GM12878 (cell line): ENCODE results near the gene ENTPD3.

Experiments
- CBX5 ChIP-seq: sonication (generic); IDR thresholded peaks from 2 replicates; pipeline ENCODE4 v1.6.1; 2016; ENCODE audit warnings: low read depth, moderate library complexity, mild to moderate bottlenecking, inconsistent platforms
- CEBPB ChIP-seq, 2 experiments: fragments of 150-350 bp in 1 of 2; IDR thresholded peaks; 2 replicates each; pipeline ENCODE4 v1.6.1; 2012 to 2014; ENCODE audit warnings: low read depth in 2 of 2, low read length in 2 of 2, borderline replicate concordance in 1 of 2, inconsistent platforms in 1 of 2
- EZH2 ChIP-seq: IDR thresholded peaks from 2 replicates; pipeline ENCODE4 v1.6.1; 2012; ENCODE audit warnings: low read depth, mild to moderate bottlenecking, control low read depth, inconsistent platforms, low read length, borderline replicate concordance; ENCODE audit not compliant: control insufficient read depth
- HDGF ChIP-seq: fragments of 450-650 bp; IDR thresholded peaks from 2 replicates; pipeline ENCODE4 v1.6.1; 2016; ENCODE audit warnings: antibody characterized with exemption
- MAX ChIP-seq: IDR thresholded peaks from 2 replicates; pipeline ENCODE4 v1.6.1; 2012; ENCODE audit warnings: low read depth, low read length, improper control_type of control experiment
- NR2F1 ChIP-seq: fragments of 450-650 bp; conservative IDR thresholded peaks from 2 replicates; pipeline ENCODE4 v1.6.1; 2017; ENCODE audit warnings: mild to moderate bottlenecking
- POLR2A ChIP-seq: IDR thresholded peaks from 2 replicates; pipeline ENCODE4 v1.6.1; 2011; ENCODE audit warnings: low read depth, mild to moderate bottlenecking, low read length
- RAD51 ChIP-seq: fragments of 450-650 bp; IDR thresholded peaks from 2 replicates; pipeline ENCODE4 v1.6.1; 2016; ENCODE audit warnings: moderate library complexity, mild to moderate bottlenecking, inconsistent platforms
- ZBTB11 ChIP-seq: fragments of 450-650 bp; formaldehyde crosslinking; IDR thresholded peaks from 2 replicates; pipeline ENCODE4 v1.5.0; 2022; ENCODE audit warnings: mild to moderate bottlenecking, missing genetic modification characterization

GRCh38 chr3:40453933-40454332 is 66.9 kb downstream of the ENTPD3 start:
- TF ChIP-seq CEBPB (IDR thresholded peaks at IDR 0.05; ENCODE audit: borderline replicate concordance in 1 of 2, low read depth in 2 of 2, low read length in 2 of 2) = no peak
- TF ChIP-seq ZBTB11 = no peak
- TF ChIP-seq NR2F1 = no peak
- TF ChIP-seq RAD51 = no peak
- TF ChIP-seq POLR2A = no peak
- no peak for TF ChIP-seq CBX5
- TF ChIP-seq HDGF = no peak
- TF ChIP-seq MAX = no peak
- TF ChIP-seq EZH2 = no peak
